Activated CD8-positive, alpha-beta memory T cell treated with anti-CD3 and anti-CD28 coated beads for 4 hours (primary cell): ENCODE measurements around the gene RMI1.
A peak's percentile ranks its signal among the peaks of the same experiment; 100 is the strongest.

Experiments used
- DNase-seq, 2 donors: peaks; one replicate each; pipeline ENCODE4 v3.0.0-alpha.2; 2020; ENCODE audit warnings: low read depth in 2 of 2

The RMI1 gene

GRCh38 chr9:83969602-83970001, 11.0 kb upstream of the RMI1 start:
- DNase-seq: no peak

GRCh38 chr9:83971485-83971884, 9.1 kb upstream of the RMI1 start:
- DNase-seq: no peak

GRCh38 chr9:83972286-83972685, 8.3 kb upstream of the RMI1 start:
- no peak for DNase-seq

GRCh38 chr9:83975300-83975699, 5.3 kb upstream of the RMI1 start:
- DNase-seq: no peak

- DNase-seq: no peak
Measured at GRCh38 chr9:83976372-83976771, 4.2 kb upstream of the RMI1 start.

- DNase-seq: no peak
Measured at GRCh38 chr9:83977196-83977595, 3.4 kb upstream of the RMI1 start.

GRCh38 chr9:83978992-83979811, 1.4 kb upstream of the RMI1 start:
- DNase-seq: peak; percentile 73 to 82

GRCh38 chr9:83979812-83980394, 702 bp upstream of the RMI1 start, which contains the start of gene HNRNPK:
TSS of gene HNRNPK (minus strand) at chr9:83980215. CDS start at chr9:83978252, 1,963 bp downstream.
- peak; percentile 98 for DNase-seq

- no peak for DNase-seq
Measured at GRCh38 chr9:83981126-83981871, 694 bp downstream of the RMI1 start.

- DNase-seq: no peak
Measured at GRCh38 chr9:83986195-83986594, 5.6 kb downstream of the RMI1 start.

GRCh38 chr9:83986765-83987401, 6.3 kb downstream of the RMI1 start:
- no peak for DNase-seq

- no peak for DNase-seq
Measured at GRCh38 chr9:83987402-83987791, 6.8 kb downstream of the RMI1 start.

- DNase-seq: no peak
Measured at GRCh38 chr9:83988411-83988810, 7.8 kb downstream of the RMI1 start.

- no peak for DNase-seq
Measured at GRCh38 chr9:83991355-83991754, 10.8 kb downstream of the RMI1 start.

GRCh38 chr9:83992407-83992806, 11.8 kb downstream of the RMI1 start:
- no peak for DNase-seq

GRCh38 chr9:83992901-83993300, 12.3 kb downstream of the RMI1 start:
- DNase-seq: no peak

- DNase-seq: no peak
Measured at GRCh38 chr9:83996126-83996525, 15.5 kb downstream of the RMI1 start.

- no peak for DNase-seq
Measured at GRCh38 chr9:83999141-83999918, 18.7 kb downstream of the RMI1 start.

- DNase-seq: no peak
Measured at GRCh38 chr9:84000186-84000585, 19.6 kb downstream of the RMI1 start.

- no peak for DNase-seq
Measured at GRCh38 chr9:84001621-84002020, 21.0 kb downstream of the RMI1 start.

GRCh38 chr9:84002344-84002743, 21.7 kb downstream of the RMI1 start:
- DNase-seq: no peak
